HepG2 (cell line): ENCODE results near the gene BCKDHA. TPM values are rescaled to one million over a fixed set of nuclear protein-coding genes. Genes with fewer than 3 reads are reported as not detected.

Experiments
- ATAC-seq: fragments of 200-7000 bp; cut with Tn5 transposase; 3 replicates; pipeline ENCODE4 v1.9.1; 2020; ENCODE audit warnings: mild to moderate bottlenecking, moderate library complexity
- BruUV-seq: library from RNA; stranded (reverse); fragments of 400-500 nt; replicated peaks from 2 replicates; lab custom pipeline; 2021; lab: Mats Ljungman, UMichigan
- CTCF ChIA-PET: fragments of 300-600 bp; formaldehyde crosslinking; extraction: SDS; loops from one replicate; lab custom pipeline; 2021; ENCODE audit warnings: low total read pairs, inconsistent platforms, low intra/inter-chr PET ratio; lab: Yijun Ruan, JAX
- POLR2A ChIA-PET: fragments of 350-600 bp; sonication (Branson Sonifier 250); formaldehyde crosslinking; loops from one replicate; lab custom pipeline; 2020; ENCODE audit warnings: antibody characterized with exemption, inconsistent platforms; lab: Yijun Ruan, JAX
- DNase-seq: peaks from one replicate; pipeline ENCODE4 v3.0.0-alpha.2; 2015; ENCODE audit warnings: low spot score
- FAIRE-seq: peaks from 3 replicates; lab custom pipeline; 2011; peaks lifted over from hg19 to GRCh38; lab: Jason Lieb, UNC
- H2AFZ ChIP-seq: one replicate; pipeline ENCODE4 v1.6.1; 2011; ENCODE audit warnings: low read length, inconsistent platforms
- H3K27ac ChIP-seq: fragments of 300-600 bp; 3 replicates; pipeline ENCODE4 v1.8.0; 2011; ENCODE audit warnings: mixed run types, mild to moderate bottlenecking, mixed read lengths, low read length, inconsistent platforms; ENCODE audit not compliant: insufficient read depth; ENCODE audit errors: extremely low read length
- H3K27me3 ChIP-seq, 2 experiments: fragments of 200-600 bp in 1 of 2; 2 replicates in 1 of 2; 3 replicates in 1 of 2; pipeline versions ENCODE4 v1.6.0 to v1.8.0; 2011; ENCODE audit warnings: low read length in 2 of 2, mild to moderate bottlenecking in 2 of 2, moderate library complexity in 2 of 2, inconsistent platforms in 1 of 2; ENCODE audit not compliant: insufficient read depth in 2 of 2, control insufficient read depth in 1 of 2
- H3K36me3 ChIP-seq, 2 experiments: fragments of 200-600 bp in 1 of 2; replicated peaks in 1 of 2; 2 replicates in 1 of 2; 3 replicates in 1 of 2; pipeline versions ENCODE4 v1.5.1 to v1.8.0; 2011; ENCODE audit warnings: low read length in 2 of 2, inconsistent platforms in 1 of 2; ENCODE audit not compliant: insufficient read depth in 2 of 2, control insufficient read depth in 1 of 2
- H3K4me1 ChIP-seq: 2 replicates; pipeline ENCODE4 v1.5.1; 2012; ENCODE audit warnings: low read length, inconsistent platforms; ENCODE audit not compliant: insufficient read depth
- H3K4me2 ChIP-seq: 2 replicates; pipeline ENCODE4 v1.6.0; 2011; ENCODE audit warnings: low read depth, low read length, inconsistent platforms
- H3K4me3 ChIP-seq, 3 experiments: fragments of 200-600 bp in 1 of 3; sonication (generic), shearing (Covaris generic) in 1 of 3; replicated peaks in 1 of 3; 2 replicates each; pipeline ENCODE4 v1.5.1; 2011 to 2016; ENCODE audit warnings: low read length in 3 of 3, inconsistent platforms in 2 of 3, low read depth in 2 of 3, mild to moderate bottlenecking in 2 of 3, control low read depth in 1 of 3, mixed read lengths in 1 of 3; ENCODE audit not compliant: insufficient read depth in 1 of 3
- H3K79me2 ChIP-seq: one replicate; pipeline ENCODE4 v1.6.1; 2011; ENCODE audit warnings: low read length, inconsistent platforms; ENCODE audit not compliant: insufficient read depth
- H3K9ac ChIP-seq: 2 replicates; pipeline ENCODE4 v1.6.0; 2011; ENCODE audit warnings: mild to moderate bottlenecking, low read depth, low read length, inconsistent platforms; ENCODE audit not compliant: insufficient read depth
- H3K9me3 ChIP-seq: 2 replicates; pipeline ENCODE4 v1.5.1; 2012; ENCODE audit warnings: mild to moderate bottlenecking, low read length
- H4K20me1 ChIP-seq: 2 replicates; pipeline ENCODE4 v1.6.0; 2011; ENCODE audit warnings: inconsistent platforms, mild to moderate bottlenecking, low read length, moderate library complexity; ENCODE audit not compliant: insufficient read depth
- FOXO1 ChIP-seq: sonication (generic); formaldehyde crosslinking; IDR thresholded peaks from 2 replicates; pipeline ENCODE4 v1.4.0; 2020; ENCODE audit warnings: missing genetic modification reagents
- KLF16 ChIP-seq, 2 experiments: sonication (generic) in 1 of 2; formaldehyde crosslinking in 1 of 2; IDR thresholded peaks; 2 replicates each; pipeline versions ENCODE4 v1.6.1 to v1.8.0; 2016 to 2023; ENCODE audit warnings: missing genetic modification reagents in 2 of 2, missing compliant biosample characterization in 1 of 2
- KLF6 ChIP-seq: IDR thresholded peaks from 2 replicates; pipeline ENCODE4 v1.8.0; 2016; ENCODE audit warnings: missing biosample characterization, missing genetic modification reagents
- MEF2D ChIP-seq: sonication (generic); formaldehyde crosslinking; IDR thresholded peaks from 2 replicates; pipeline ENCODE4 v1.5.1; 2020; ENCODE audit warnings: mild to moderate bottlenecking, missing genetic modification reagents
- PTBP1 ChIP-seq: fragments of 200-400 bp; formaldehyde crosslinking; IDR thresholded peaks from 2 replicates; pipeline ENCODE4 v1.6.1; 2018; ENCODE audit warnings: low read length, low read depth; ENCODE audit not compliant: poor library complexity, severe bottlenecking
- RNF2 ChIP-seq: fragments of 450-650 bp; conservative IDR thresholded peaks from 2 replicates; pipeline ENCODE4 v1.6.1; 2016; ENCODE audit warnings: low read depth
- SMAD3 ChIP-seq: sonication (generic); formaldehyde crosslinking; IDR thresholded peaks from 2 replicates; pipeline ENCODE4 v1.4.0; 2020; ENCODE audit warnings: missing genetic modification reagents
- SRSF1 ChIP-seq: fragments of 200-400 bp; formaldehyde crosslinking; optimal IDR thresholded peaks from 2 replicates; pipeline ENCODE3; 2017; ENCODE audit warnings: mild to moderate bottlenecking, low read depth, low read length, moderate library complexity
- STAT5B ChIP-seq: sonication (generic); formaldehyde crosslinking; IDR thresholded peaks from 2 replicates; pipeline ENCODE4 v1.4.0; 2020; ENCODE audit warnings: missing genetic modification reagents
- TBX3 ChIP-seq: fragments of 450-650 bp; IDR thresholded peaks from 2 replicates; pipeline ENCODE4 v1.6.1; 2017; ENCODE audit warnings: antibody characterized with exemption, mild to moderate bottlenecking, inconsistent platforms, borderline replicate concordance
- XRCC5 ChIP-seq: fragments of 200-400 bp; formaldehyde crosslinking; optimal IDR thresholded peaks from 2 replicates; pipeline ENCODE3; 2017; ENCODE audit warnings: mild to moderate bottlenecking, low read length
- ZBTB38 ChIP-seq: sonication (generic); formaldehyde crosslinking; IDR thresholded peaks from 2 replicates; pipeline ENCODE4 v1.5.1; 2020; ENCODE audit warnings: mild to moderate bottlenecking, missing genetic modification reagents
- ZNF180 ChIP-seq: sonication (generic); formaldehyde crosslinking; IDR thresholded peaks from 2 replicates; pipeline ENCODE4 v1.4.0; 2020; ENCODE audit warnings: low read depth, missing genetic modification reagents, borderline replicate concordance
- ZNF556 ChIP-seq: sonication (generic); formaldehyde crosslinking; IDR thresholded peaks from 2 replicates; pipeline ENCODE4 v1.4.0; 2020; ENCODE audit warnings: mild to moderate bottlenecking, missing genetic modification reagents, borderline replicate concordance
- ZNF629 ChIP-seq: sonication (generic); formaldehyde crosslinking; conservative IDR thresholded peaks from 2 replicates; pipeline ENCODE4 v1.5.0; 2020; ENCODE audit warnings: missing genetic modification reagents
- WGBS: methylation state at CpG from one replicate; pipeline ENCODE4 v1.1.6; 2017; ENCODE audit warnings: low lambda C conversion rate; 5-methylcytosine and 5-hydroxymethylcytosine counted together
- in situ Hi-C: cut with HindIII; loops from 2 replicates; pipeline ENCODE4 v1.10.0; 2017; ENCODE audit warnings: low pct_unique_long_range_greater_than_20kb; ENCODE audit not compliant: extremely low pct_ligation_motif_present
- intact Hi-C: fragments of 100-400 bp; cut with micrococcal nuclease; formaldehyde crosslinking; loops from one replicate; pipeline ENCODE4 v1.10.0; 2022; ENCODE audit not compliant: unreplicated experiment
- polyA plus RNA-seq, 8 experiments: library from polyadenylated mRNA; depleted of rRNA in 3 of 8; stranded (reverse) in 7 of 8; unstranded in 1 of 8; fragments of >200 nt; fragmentation: Illumina TruSeq in 4 of 8; extraction: Trizol in 4 of 8; gene quantifications; 2 replicates each; pipeline versions ENCODE4 v1.2.1 to v1.2.3, GENCODE V29; 2011 to 2016; ENCODE audit warnings: low read depth in 4 of 8, missing spikeins in 1 of 8, mixed read lengths in 1 of 8; ENCODE audit not compliant: insufficient read depth in 1 of 8
- total RNA-seq, 5 experiments: library from RNA; depleted of rRNA; stranded (reverse); fragments of >200 nt; fragmentation: Illumina TruSeq; extraction: Trizol; gene quantifications; 2 replicates each; pipeline ENCODE4 v1.2.3, GENCODE V29; 2016; ENCODE audit warnings: low read depth in 1 of 5
- TF ChIP-seq, protein P1 (sequence below): sonication (generic); formaldehyde crosslinking; IDR thresholded peaks from 2 replicates; pipeline ENCODE4 v1.4.0; 2020; ENCODE audit warnings: mild to moderate bottlenecking, missing genetic modification reagents
- TF ChIP-seq, protein P2 (sequence below): sonication (generic); formaldehyde crosslinking; IDR thresholded peaks from 2 replicates; pipeline ENCODE4 v1.8.0; 2022; ENCODE audit warnings: mild to moderate bottlenecking, missing genetic modification reagents
- TF ChIP-seq, protein P3 (sequence below): sonication (generic); formaldehyde crosslinking; IDR thresholded peaks from 2 replicates; pipeline ENCODE4 v1.8.0; 2022; ENCODE audit warnings: mild to moderate bottlenecking, missing genetic modification reagents; ENCODE audit not compliant: insufficient replicate concordance
- TF ChIP-seq, protein P4 (sequence below): sonication (generic); formaldehyde crosslinking; IDR thresholded peaks from 2 replicates; pipeline ENCODE4 v1.5.0; 2020; ENCODE audit warnings: missing genetic modification reagents
- TF ChIP-seq, protein P5 (sequence below): sonication (generic); formaldehyde crosslinking; IDR thresholded peaks from 2 replicates; pipeline ENCODE4 v1.5.0; 2020; ENCODE audit warnings: missing genetic modification reagents, mild to moderate bottlenecking, borderline replicate concordance

BCKDHA gene
- total and polyA plus RNA-seq, 2 of the 13 experiments (the other 11 are each of a cell fraction or from before 2014, with no cell fraction given) = 11.8 to 31.5 TPM

DNA sequence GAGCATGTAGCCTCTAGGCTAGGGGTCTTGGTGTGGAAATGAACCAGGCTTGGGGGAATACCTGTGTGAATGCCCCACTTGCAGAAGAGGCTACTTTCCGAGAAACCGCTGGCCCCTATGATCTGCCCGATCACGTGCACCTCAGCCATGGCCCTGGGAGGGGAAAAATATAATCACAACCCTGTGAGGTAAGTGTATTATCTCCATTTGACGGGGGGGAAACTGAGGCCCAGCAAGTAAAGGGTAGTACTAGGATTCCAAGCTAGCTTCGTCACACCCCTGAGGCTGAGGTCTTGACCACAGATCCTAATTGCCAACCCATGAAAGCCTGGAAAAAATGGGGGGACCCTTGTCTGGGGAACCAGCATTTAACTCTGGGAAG, 34.3 kb upstream of the BCKDHA start:
- no peak for ATAC-seq
- ChIA-PET CTCF (no interaction called here), POLR2A (interaction anchor here (0.6 to 3.3 kb wide), 17 partner anchors 8 to 137 kb away, joined by 3 to 41 read pairs (median 8); partner anchors contain the start of genes DMAC2, HNRNPUL1, TGFB1 and TMEM91)
- H3K27ac ChIP-seq = peak overlapping the region; percentile 95
- DNase-seq = no peak
- BruUV-seq = TSS peak; percentile 89
- intact Hi-C loops = no loop called here
- in situ Hi-C loops = no loop called here
- WGBS = 67% methylated on average over 6 of the region's 6 CpGs
- H3K4me3 ChIP-seq = peak overlapping the region; percentile 70 to 87 (median 84)
- no peak for FAIRE-seq
- H3K27me3 ChIP-seq = no peaks in the 10 kb centered on the region; a peak in 2 of 5 replicates
- peak overlapping the region; percentile 28 for H2AFZ ChIP-seq
- no peaks in the 10 kb centered on the region for H3K9me3 ChIP-seq
- peak overlapping the region; percentile 94 for H3K4me2 ChIP-seq
- H3K9ac ChIP-seq = peak overlapping the region; percentile 98
- H3K79me2 ChIP-seq = peaks cover 19% of the 10 kb centered on the region
- no peaks in the 10 kb centered on the region for H4K20me1 ChIP-seq
- H3K4me1 ChIP-seq = peaks cover 50% of the 10 kb centered on the region
- H3K36me3 ChIP-seq = no peaks in the 10 kb centered on the region
- TF ChIP-seq, protein P1, sequence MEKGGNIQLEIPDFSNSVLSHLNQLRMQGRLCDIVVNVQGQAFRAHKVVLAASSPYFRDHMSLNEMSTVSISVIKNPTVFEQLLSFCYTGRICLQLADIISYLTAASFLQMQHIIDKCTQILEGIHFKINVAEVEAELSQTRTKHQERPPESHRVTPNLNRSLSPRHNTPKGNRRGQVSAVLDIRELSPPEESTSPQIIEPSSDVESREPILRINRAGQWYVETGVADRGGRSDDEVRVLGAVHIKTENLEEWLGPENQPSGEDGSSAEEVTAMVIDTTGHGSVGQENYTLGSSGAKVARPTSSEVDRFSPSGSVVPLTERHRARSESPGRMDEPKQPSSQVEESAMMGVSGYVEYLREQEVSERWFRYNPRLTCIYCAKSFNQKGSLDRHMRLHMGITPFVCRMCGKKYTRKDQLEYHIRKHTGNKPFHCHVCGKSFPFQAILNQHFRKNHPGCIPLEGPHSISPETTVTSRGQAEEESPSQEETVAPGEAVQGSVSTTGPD (CRISPR knock-in tag) = no peak
- TF ChIP-seq RNF2 (no peak), ZNF180 (no peak), ZNF556 (CRISPR knock-in tag) (no peak), SRSF1 (no peak), MEF2D (CRISPR knock-in tag) (0 out of 2 replicates have a peak, but pooled peaks have one; percentile 42), XRCC5 (peak; percentile 2), KLF16 (CRISPR knock-in tag; IDR thresholded peaks at IDR 0.05) (peak in 1 of 2 experiments; percentile 13; a peak in 2 of 4 replicates), KLF6 (peak; percentile 2; the same call in 1 of the 2 replicates), STAT5B (CRISPR knock-in tag) (no peak), FOXO1 (no peak), ZNF629 (CRISPR knock-in tag) (no peak), TBX3 (no peak), ZBTB38 (CRISPR knock-in tag) (peak; percentile 38; the same call in 1 of the 2 replicates), SMAD3 (no peak), PTBP1 (no peak)
- TF ChIP-seq, protein P2, sequence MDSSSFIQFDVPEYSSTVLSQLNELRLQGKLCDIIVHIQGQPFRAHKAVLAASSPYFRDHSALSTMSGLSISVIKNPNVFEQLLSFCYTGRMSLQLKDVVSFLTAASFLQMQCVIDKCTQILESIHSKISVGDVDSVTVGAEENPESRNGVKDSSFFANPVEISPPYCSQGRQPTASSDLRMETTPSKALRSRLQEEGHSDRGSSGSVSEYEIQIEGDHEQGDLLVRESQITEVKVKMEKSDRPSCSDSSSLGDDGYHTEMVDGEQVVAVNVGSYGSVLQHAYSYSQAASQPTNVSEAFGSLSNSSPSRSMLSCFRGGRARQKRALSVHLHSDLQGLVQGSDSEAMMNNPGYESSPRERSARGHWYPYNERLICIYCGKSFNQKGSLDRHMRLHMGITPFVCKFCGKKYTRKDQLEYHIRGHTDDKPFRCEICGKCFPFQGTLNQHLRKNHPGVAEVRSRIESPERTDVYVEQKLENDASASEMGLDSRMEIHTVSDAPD (CRISPR knock-in tag) = no peak
- TF ChIP-seq, protein P3, sequence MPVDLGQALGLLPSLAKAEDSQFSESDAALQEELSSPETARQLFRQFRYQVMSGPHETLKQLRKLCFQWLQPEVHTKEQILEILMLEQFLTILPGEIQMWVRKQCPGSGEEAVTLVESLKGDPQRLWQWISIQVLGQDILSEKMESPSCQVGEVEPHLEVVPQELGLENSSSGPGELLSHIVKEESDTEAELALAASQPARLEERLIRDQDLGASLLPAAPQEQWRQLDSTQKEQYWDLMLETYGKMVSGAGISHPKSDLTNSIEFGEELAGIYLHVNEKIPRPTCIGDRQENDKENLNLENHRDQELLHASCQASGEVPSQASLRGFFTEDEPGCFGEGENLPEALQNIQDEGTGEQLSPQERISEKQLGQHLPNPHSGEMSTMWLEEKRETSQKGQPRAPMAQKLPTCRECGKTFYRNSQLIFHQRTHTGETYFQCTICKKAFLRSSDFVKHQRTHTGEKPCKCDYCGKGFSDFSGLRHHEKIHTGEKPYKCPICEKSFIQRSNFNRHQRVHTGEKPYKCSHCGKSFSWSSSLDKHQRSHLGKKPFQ (CRISPR knock-in tag) = peak; percentile 3
- TF ChIP-seq, protein P4, sequence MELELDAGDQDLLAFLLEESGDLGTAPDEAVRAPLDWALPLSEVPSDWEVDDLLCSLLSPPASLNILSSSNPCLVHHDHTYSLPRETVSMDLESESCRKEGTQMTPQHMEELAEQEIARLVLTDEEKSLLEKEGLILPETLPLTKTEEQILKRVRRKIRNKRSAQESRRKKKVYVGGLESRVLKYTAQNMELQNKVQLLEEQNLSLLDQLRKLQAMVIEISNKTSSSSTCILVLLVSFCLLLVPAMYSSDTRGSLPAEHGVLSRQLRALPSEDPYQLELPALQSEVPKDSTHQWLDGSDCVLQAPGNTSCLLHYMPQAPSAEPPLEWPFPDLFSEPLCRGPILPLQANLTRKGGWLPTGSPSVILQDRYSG (CRISPR knock-in tag) = 0 out of 2 replicates have a peak, but pooled peaks have one; percentile 3
- TF ChIP-seq, protein P5, sequence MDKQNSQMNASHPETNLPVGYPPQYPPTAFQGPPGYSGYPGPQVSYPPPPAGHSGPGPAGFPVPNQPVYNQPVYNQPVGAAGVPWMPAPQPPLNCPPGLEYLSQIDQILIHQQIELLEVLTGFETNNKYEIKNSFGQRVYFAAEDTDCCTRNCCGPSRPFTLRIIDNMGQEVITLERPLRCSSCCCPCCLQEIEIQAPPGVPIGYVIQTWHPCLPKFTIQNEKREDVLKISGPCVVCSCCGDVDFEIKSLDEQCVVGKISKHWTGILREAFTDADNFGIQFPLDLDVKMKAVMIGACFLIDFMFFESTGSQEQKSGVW (CRISPR knock-in tag) = no peak
